A549 treated with DMSO at 1 μM for 4 hours (cell line): ENCODE results near the gene OR5K1. TPM values are rescaled to one million over a fixed set of nuclear protein-coding genes. Genes with fewer than 3 reads are reported as not detected.

Experiments used
- total RNA-seq: library from RNA; stranded (reverse); fragments of 200-300 nt; extraction: Qiagen RNA extraction; gene quantifications from 5 replicates; pipeline ENCODE4 v1.2.3, GENCODE V29; 2022; ENCODE audit warnings: low read depth

OR5K1 gene
- not detected in 5 replicates for total RNA-seq

DNA sequence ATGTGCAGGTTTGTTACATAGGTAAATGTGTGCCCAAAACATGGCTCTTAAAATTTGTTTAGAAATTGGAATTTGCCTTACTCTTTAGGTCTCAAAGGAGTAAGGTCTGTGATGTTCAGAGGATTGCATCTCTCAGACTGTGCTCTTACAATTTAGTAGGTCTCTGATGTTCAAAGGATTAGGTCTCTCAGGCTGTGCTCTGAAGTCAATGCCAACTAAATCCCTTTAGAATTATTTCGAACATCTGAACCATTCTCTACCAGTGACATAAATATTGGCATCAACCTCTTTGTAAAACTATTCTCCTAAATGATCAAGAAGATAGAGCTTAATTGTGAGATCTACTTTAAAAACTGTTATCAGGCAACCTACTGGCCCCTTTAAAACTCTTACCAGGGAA lies at the start of gene OR5K1:
TSS of gene OR5K1 (plus strand) at position 301 of the 400 bp plus-strand sequence. CDS start 6,376 bp downstream, outside the sequence.

DNA sequence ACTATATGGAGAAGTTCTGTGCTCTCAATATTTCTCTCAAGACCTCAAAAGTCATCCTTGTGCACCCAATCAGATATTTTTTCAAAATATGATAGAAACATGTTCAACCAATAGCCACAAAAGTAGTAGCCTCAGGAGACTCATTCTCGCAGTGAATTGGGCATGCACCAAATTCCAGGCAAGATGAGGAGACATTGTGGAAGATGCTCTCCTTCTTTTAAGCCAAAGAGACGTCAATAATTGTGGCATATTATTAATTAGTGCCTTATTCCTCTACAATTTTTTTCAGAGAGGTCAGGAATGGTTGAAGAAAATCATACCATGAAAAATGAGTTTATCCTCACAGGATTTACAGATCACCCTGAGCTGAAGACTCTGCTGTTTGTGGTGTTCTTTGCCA lies 34.4 kb downstream of the OR5K1 start, which contains the start of gene OR5K2:
TSS of gene OR5K2 (plus strand) at position 301 of the 400 bp plus-strand sequence. CDS start at position 301, 0 bp downstream.

Other genes starting within 250 kb of the OR5K1 start
- not detected in 5 replicates for gene OR5H6, start 199.0 kb upstream of the OR5K1 start, total RNA-seq
- not detected in 5 replicates for gene OR5H2, start 180.7 kb upstream of the OR5K1 start, total RNA-seq
- not detected in 5 replicates for gene OR5K4, start 109.3 kb upstream of the OR5K1 start, total RNA-seq
- gene OR5K3, start 72.5 kb upstream of the OR5K1 start, total RNA-seq, result not detected in 5 replicates
- gene OR5K2, start 34.5 kb downstream of the OR5K1 start, total RNA-seq, result not detected in 5 replicates
- gene CLDND1, start 59.7 kb downstream of the OR5K1 start, total RNA-seq, result 49.4 to 69.1 TPM (median 57.6 TPM) in 5 replicates
- gene GPR15, start 68.8 kb downstream of the OR5K1 start, total RNA-seq, result not detected in 5 replicates
- gene CPOX, start 130.4 kb downstream of the OR5K1 start, total RNA-seq, result 16.6 to 26.3 TPM (median 22.6 TPM) in 5 replicates